ENCODE measurements around the gene SGMS1.

DNA sequence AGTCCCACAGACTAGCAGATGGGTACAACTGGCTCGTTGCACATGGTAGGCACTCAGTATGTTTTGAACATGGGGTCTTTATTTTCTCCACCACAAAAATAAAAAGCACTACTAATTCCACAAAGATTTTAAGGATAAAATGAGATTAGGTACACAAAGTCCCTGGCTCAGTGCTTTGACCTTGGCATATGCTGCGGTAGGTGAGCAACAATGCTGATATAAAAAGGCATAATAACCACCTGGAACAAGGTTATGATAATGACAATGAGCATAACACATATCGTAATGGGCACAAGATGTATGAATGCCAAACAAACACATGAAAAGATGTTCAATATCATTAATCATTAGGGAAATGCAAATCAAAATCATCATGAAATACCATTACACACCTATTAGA is 26.9 kb downstream of the SGMS1 start:
- TF ChIP-seq CTCF (IDR thresholded peaks at IDR 0.05; ENCODE audit: low read depth, low read length) (no peak), EZH2phosphoT487 (IDR thresholded peaks at IDR 0.05; ENCODE audit: low read depth) (no peak)
